Skeletal muscle satellite cell (primary cell): ENCODE measurements around the gene ADD3. TPM values are rescaled to one million over a fixed set of nuclear protein-coding genes. Genes with fewer than 3 reads are reported as not detected.
A peak's percentile ranks its signal among the peaks of the same experiment; 100 is the strongest.

Experiments
- H3K27me3 ChIP-seq: 2 replicates; pipeline ENCODE4 v1.7.0; 2013; ENCODE audit warnings: low read length; ENCODE audit not compliant: control insufficient read depth, insufficient read depth
- H3K36me3 ChIP-seq: 2 replicates; pipeline ENCODE4 v1.7.0; 2013; ENCODE audit warnings: mild to moderate bottlenecking, control low read depth, low read length; ENCODE audit not compliant: insufficient read depth
- H3K4me1 ChIP-seq: 2 replicates; pipeline ENCODE4 v1.7.0; 2013; ENCODE audit warnings: low read length; ENCODE audit not compliant: control insufficient read depth, insufficient read depth
- H3K4me2 ChIP-seq: 2 replicates; pipeline ENCODE4 v1.7.0; 2013; ENCODE audit warnings: mild to moderate bottlenecking, low read length
- H3K4me3 ChIP-seq: 2 replicates; pipeline ENCODE4 v1.7.0; 2013; ENCODE audit warnings: low read length
- H3K9ac ChIP-seq: 2 replicates; pipeline ENCODE4 v1.7.0; 2013; ENCODE audit warnings: mild to moderate bottlenecking, low read depth, low read length, moderate library complexity
- H3K9me3 ChIP-seq: replicated peaks from 2 replicates; pipeline ENCODE4 v1.7.0; 2013; ENCODE audit warnings: mild to moderate bottlenecking, control low read depth, low read length
- total RNA-seq: library from RNA; depleted of rRNA; stranded (reverse); fragments of >200 nt; gene quantifications from 2 replicates; pipeline ENCODE4 v1.2.3, GENCODE V29; 2012; rRNA removed

Gene ADD3
- total RNA-seq: 195 and 297 TPM in 2 replicates

GRCh38 chr10:110007701-110008517 is at the start of gene ADD3:
ADD3 (plus strand) TSS chr10:110007984; CDS start chr10:110100654, 92,670 bp downstream.
- H3K9me3 ChIP-seq: no peaks in the 10 kb centered on the region
- peak within 1 kb of the TSS; percentile 77 for H3K4me3 ChIP-seq
- no peaks in the 10 kb centered on the region for H3K36me3 ChIP-seq
- H3K4me1 ChIP-seq: peaks cover 29% of the 10 kb centered on the region
- H3K9ac ChIP-seq: peak within 1 kb of the TSS; percentile 90
- H3K27me3 ChIP-seq: no peaks in the 10 kb centered on the region
- H3K4me2 ChIP-seq: peak within 1 kb of the TSS; percentile 92

- Histone ChIP-seq H3K27me3 (no peaks in the 10 kb centered on the region), H3K9me3 (no peaks in the 10 kb centered on the region), H3K4me1 (peaks cover 11% of the 10 kb centered on the region), H3K36me3 (no peaks in the 10 kb centered on the region), H3K4me3 (no peak overlapping the region), H3K9ac (no peak overlapping the region), H3K4me2 (no peak overlapping the region)
These were observed 49.7 kb upstream of the ADD3 start for GRCh38 chr10:109958059-109958458.

- Histone ChIP-seq H3K4me1 (peaks cover 11% of the 10 kb centered on the region), H3K36me3 (no peaks in the 10 kb centered on the region), H3K9me3 (no peaks in the 10 kb centered on the region), H3K4me2 (no peak overlapping the region), H3K27me3 (no peaks in the 10 kb centered on the region), H3K9ac (no peak overlapping the region), H3K4me3 (no peak overlapping the region)
These were observed 48.3 kb upstream of the ADD3 start for GRCh38 chr10:109959259-109960145.

- H3K4me1 ChIP-seq: peaks cover 17% of the 10 kb centered on the region
- no peak overlapping the region for H3K4me2 ChIP-seq
- no peak overlapping the region for H3K4me3 ChIP-seq
- no peaks in the 10 kb centered on the region for H3K36me3 ChIP-seq
- H3K9me3 ChIP-seq: no peaks in the 10 kb centered on the region
- H3K27me3 ChIP-seq: no peaks in the 10 kb centered on the region
- H3K9ac ChIP-seq: no peak overlapping the region
These were observed 47.1 kb upstream of the ADD3 start for GRCh38 chr10:109960682-109961081.

GRCh38 chr10:109961174-109962001 is 46.4 kb upstream of the ADD3 start:
- peaks cover 24% of the 10 kb centered on the region for H3K4me1 ChIP-seq

GRCh38 chr10:109962247-109962646 is 45.5 kb upstream of the ADD3 start:
- Histone ChIP-seq H3K36me3 (no peaks in the 10 kb centered on the region), H3K4me1 (peaks cover 32% of the 10 kb centered on the region), H3K9me3 (no peaks in the 10 kb centered on the region), H3K4me3 (no peak overlapping the region), H3K27me3 (no peaks in the 10 kb centered on the region), H3K9ac (no peak overlapping the region), H3K4me2 (no peak overlapping the region)

More at GRCh38 chr10:109961174-109962001, 46.4 kb upstream of the ADD3 start:
- no peak overlapping the region for H3K9ac ChIP-seq
- H3K4me3 ChIP-seq: no peak overlapping the region
- no peaks in the 10 kb centered on the region for H3K27me3 ChIP-seq
- no peak overlapping the region for H3K4me2 ChIP-seq
- H3K9me3 ChIP-seq: no peaks in the 10 kb centered on the region
- H3K36me3 ChIP-seq: no peaks in the 10 kb centered on the region

- no peak overlapping the region for H3K9ac ChIP-seq
- H3K9me3 ChIP-seq: no peaks in the 10 kb centered on the region
- H3K4me1 ChIP-seq: peaks cover 42% of the 10 kb centered on the region
- no peaks in the 10 kb centered on the region for H3K27me3 ChIP-seq
- no peaks in the 10 kb centered on the region for H3K36me3 ChIP-seq
- no peak overlapping the region for H3K4me2 ChIP-seq
- no peak overlapping the region for H3K4me3 ChIP-seq
These were observed 44.3 kb upstream of the ADD3 start for GRCh38 chr10:109963439-109963838.

- Histone ChIP-seq H3K36me3 (no peaks in the 10 kb centered on the region), H3K4me2 (no peak overlapping the region), H3K4me1 (peaks cover 42% of the 10 kb centered on the region), H3K9me3 (no peaks in the 10 kb centered on the region), H3K27me3 (no peaks in the 10 kb centered on the region), H3K4me3 (no peak overlapping the region), H3K9ac (no peak overlapping the region)
These were observed 43.5 kb upstream of the ADD3 start for GRCh38 chr10:109964318-109964717.

- peak overlapping the region; percentile 61 for H3K4me2 ChIP-seq
- no peaks in the 10 kb centered on the region for H3K9me3 ChIP-seq
- H3K4me3 ChIP-seq: peak overlapping the region; percentile 22
- H3K36me3 ChIP-seq: no peaks in the 10 kb centered on the region
- H3K9ac ChIP-seq: peak overlapping the region; percentile 22
- no peaks in the 10 kb centered on the region for H3K27me3 ChIP-seq
- H3K4me1 ChIP-seq: peaks cover 38% of the 10 kb centered on the region
These were observed 40.6 kb upstream of the ADD3 start for GRCh38 chr10:109966961-109967738.

- Histone ChIP-seq H3K4me3 (no peak overlapping the region), H3K27me3 (no peaks in the 10 kb centered on the region), H3K4me2 (peak overlapping the region; percentile 61), H3K9me3 (no peaks in the 10 kb centered on the region), H3K9ac (no peak overlapping the region), H3K36me3 (no peaks in the 10 kb centered on the region), H3K4me1 (peaks cover 32% of the 10 kb centered on the region)
These were observed 40.1 kb upstream of the ADD3 start for GRCh38 chr10:109967739-109968088.
